Measurements from ENCODE around the gene RUNX3.

Gene RUNX3

GRCh38 chr1:24878045-24878444 is 52.0 kb downstream of the RUNX3 start:
- no peak for DNase-seq

GRCh38 chr1:24875991-24876506 is 54.0 kb downstream of the RUNX3 start:
- no peak for DNase-seq

DNA sequence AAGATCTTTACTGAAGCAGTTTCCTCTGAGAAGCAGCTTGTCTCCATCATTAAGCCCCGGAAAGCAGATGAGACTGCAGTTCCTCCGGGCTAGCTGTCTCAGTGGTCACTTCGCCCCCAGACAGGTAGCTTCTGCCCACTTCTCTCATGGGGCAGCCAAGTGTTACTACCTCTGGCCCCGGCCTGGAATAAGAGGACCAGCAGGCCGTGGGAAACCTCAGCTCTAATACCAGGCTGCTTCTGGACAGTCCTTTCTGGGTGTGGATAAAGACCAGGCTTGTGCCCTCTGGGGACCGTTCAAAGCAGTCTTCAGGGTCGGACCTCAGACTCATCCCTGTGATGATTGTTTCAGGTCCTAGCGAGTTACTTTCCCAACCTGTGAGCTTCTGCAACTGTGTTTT is 54.8 kb downstream of the RUNX3 start:
- DNase-seq: no peak

GRCh38 chr1:24874611-24875234 is 55.4 kb downstream of the RUNX3 start:
- DNase-seq: no peak

DNA sequence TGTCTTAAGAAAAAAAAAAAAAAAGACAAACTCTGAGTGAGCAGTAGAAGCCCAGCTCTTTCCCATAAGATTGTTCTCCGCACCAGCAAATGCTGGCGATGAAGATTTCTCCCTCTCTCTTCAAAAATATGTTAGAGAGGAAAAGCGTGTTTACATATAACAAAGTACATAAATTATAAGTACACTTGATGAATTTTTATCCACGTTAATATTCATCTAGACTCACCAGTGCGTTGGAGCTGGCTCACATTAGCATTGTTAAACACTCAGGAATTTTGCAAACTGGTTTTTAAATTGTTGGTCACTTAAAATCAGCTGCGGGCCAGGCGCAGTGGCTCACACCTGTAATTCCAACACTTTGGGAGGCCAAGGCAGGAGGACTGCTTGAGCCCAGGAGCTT is 56.0 kb downstream of the RUNX3 start:
- DNase-seq: no peak

DNA sequence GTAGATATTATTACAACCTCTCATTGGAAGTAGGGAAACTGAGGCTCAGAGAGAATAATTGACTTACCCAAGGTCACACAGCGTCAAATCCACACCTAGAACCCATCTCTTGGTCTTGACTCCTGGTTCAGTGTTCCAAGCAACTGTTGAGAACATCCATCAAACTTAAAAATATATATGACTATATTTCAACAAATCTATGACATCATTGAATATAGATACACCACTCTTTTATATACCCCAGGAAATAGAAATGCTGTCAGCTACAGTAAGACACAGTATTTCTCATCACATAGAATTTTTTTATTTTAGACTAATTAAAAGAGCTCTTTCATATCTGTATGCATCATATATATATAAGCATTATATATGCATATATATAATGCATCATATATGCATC is 56.9 kb downstream of the RUNX3 start:
- DNase-seq: no peak

- DNase-seq: no peak
Measured at GRCh38 chr1:24872061-24872850, 57.8 kb downstream of the RUNX3 start.

DNA sequence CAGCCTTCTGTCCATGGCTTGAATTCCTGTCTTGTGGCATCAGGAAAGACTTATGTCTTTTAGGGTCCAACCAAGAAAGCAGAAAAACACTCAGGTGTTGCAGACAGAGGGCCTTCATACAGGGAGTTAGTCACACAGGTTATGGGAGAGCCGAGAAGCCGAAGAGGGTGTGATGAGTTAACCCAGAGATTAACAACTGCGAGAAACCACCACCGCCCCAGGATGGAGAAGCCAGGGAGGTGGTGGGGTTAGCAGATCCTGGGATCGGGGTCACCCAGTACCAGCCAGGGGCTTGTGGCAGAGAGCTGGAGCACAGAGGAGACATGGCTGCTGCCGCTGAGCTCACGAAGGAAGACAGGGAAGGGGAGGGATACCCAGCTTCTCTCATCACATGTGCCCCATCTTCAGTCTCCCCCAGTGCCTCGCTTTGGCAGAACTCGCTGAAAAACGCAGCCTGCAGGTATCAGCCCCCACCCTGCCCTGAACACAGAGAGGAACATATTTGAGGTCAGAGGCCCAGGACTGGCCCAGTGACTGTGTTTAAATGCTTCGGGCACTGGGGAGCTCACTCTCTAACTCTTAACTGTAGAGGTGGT is 58.7 kb downstream of the RUNX3 start:
- DNase-seq: no peak

- DNase-seq: no peak
Measured at GRCh38 chr1:24870551-24871195, 59.4 kb downstream of the RUNX3 start.

DNA sequence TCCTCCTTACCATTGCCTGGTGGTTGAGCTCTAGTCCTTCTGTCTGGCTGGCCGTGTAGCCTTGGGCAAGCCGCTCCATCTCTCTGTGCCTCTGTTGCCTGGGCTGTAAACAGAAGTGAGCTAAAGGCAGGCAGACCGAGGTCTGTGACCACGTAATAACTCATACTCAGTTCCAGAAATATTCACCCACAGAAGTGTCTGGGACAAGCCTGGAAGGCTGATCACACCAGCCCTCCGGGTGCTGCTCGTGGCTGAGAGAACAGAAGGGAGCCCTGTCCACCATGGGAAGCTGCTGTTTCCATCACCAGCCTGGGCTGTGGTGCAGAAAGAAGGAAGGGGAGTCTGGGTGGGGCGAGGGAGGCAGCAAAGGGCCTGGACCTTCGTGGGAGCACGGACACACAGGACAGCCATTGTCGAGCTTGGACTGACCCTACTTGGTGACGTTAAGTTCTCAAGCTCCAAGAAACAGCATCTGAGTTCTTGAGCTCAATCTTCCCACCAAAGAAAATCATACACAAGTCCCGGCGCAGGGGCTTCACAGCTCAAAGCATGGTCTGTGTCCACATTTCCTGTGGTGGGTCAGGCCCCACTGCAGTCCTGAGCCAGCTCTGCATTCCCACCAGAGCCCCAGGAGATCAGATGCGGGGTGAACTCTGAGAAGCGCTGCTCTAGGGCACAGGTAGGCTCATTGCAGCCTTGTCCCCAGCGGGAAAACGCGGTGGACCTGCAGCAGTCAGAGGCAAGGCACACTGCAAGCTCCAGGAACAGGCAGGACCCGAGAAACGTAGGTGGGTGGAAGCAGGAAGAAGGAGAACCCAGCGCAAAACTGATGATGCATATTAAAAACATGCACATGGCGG is 61.8 kb downstream of the RUNX3 start:
- no peak for DNase-seq

DNA sequence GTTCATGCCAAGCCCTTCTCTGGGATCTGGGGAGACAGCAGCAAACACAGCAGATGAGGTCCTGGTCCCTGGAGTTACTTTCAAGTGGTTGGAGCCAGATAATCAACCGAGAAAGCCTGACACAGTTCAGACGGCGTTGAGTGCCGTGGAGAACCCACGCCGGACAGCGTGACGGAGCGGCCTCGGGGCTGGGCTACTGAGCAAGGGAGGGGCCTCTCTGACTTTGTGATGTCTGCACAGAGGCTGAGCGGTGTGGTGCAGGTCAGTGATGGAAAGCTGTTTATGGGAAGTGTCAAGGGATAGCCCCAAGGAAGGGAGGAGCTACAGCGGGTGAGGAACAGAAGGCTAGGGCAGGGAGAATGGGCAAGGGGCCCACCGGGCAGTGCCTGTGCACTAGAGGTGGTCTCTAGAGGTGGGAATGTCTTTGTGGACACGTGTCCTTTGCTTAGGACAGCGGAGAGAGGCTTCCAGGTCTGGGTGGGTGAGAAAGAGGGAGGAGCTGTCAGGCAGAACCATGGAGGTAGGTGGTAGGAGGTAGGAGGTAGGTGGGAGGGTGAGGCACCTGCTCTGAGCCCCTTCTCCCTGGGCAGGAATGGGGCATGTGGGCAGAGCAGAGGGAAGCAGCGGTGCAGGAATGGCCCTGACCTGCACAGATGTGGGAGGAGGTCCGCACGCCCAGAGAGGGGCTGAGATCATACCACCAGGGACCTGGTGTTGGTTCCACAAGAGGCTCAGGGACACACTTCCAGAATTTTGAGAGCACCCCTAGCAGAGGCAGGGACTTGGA is 62.8 kb downstream of the RUNX3 start:
- DNase-seq: no peak

- no peak for DNase-seq
Measured at GRCh38 chr1:24866211-24867083, 63.6 kb downstream of the RUNX3 start.

DNA sequence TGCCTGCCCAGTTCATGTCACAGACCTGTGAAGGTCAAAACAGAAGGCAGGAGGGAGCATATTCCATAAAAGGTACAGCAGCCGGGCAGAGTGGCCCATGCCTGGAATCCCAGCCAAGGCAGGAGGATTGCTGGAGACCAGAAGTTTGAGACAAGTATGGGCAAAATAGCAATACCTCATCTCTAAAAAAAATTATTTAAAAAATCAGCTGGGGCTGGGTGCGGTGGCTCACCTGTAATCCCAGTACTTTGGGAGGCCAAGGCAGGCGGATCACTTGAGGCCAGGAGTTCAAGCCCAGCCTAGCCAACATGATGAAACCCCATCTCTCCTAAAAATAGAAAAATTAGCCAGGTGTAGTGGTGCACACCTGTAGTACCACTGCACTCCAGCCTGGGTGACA is 64.5 kb downstream of the RUNX3 start:
- DNase-seq: no peak

- DNase-seq: no peak
Measured at GRCh38 chr1:24865168-24865567, 64.9 kb downstream of the RUNX3 start.

GRCh38 chr1:24864370-24864777 is 65.7 kb downstream of the RUNX3 start:
- no peak for DNase-seq

- no peak for DNase-seq
Measured at GRCh38 chr1:24862775-24863483, 67.1 kb downstream of the RUNX3 start.

DNA sequence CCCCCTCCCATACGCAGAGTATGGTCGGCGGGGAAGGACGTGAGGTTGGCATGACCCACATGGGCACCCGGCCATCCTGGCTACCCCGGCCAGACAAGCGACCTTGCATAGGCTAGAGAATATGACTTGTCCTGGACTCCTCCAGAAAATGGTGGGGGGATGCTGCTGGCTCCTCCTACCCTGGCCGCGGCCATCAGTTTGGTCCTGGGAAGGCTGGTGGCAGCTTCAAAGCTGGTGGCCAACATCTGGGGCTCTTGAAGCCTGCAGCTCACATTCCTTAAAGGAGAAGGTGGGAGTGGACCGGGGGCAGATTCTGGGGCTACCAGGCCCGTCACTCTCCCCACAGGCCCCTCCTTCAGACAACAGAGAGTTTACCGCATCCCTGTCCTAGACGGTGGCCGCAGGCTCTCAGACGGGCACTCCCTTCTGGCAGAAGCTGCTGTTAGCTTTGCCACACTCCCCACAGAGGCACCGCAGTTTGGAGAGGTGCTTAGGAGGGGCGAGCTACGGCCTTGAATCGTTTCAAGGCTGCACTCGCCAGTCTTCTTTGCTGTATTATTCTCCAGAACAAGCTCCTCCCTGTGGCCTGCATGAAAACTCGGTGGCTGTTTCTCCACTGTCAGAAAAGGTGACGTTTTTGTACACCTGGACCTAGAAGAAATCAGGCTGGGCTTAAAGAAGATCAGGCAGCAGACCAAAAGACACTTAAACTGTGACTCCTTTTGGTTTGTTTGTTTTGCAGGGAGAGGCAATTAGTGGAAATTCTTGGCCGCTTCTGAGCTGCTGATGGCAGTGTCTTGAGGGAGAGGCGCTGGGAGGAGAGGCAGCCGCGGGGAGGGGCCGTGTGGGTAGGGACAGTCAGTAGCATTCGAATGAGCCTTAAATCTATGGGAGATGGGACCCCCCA is 68.0 kb downstream of the RUNX3 start:
- DNase-seq: no peak

GRCh38 chr1:24860841-24861240 is 69.2 kb downstream of the RUNX3 start:
- DNase-seq: no peak

Data from NCI-H774 (cell line).